ENCODE measurements around the gene RSPH3.
"Not testable (repeated sequence)": the region's sequence is repeated elsewhere in the genome, so short reads cannot be mapped to it uniquely, and the experiment has no call there.

RSPH3 gene

GRCh38 chr6:158999666-159000403 is at the start of gene RSPH3:
Gene RSPH3 (minus strand): TSS chr6:159000202. CDS start chr6:158999550, 652 bp downstream.
- DNase-seq: peak; percentile 96

GRCh38 chr6:159047891-159048685 is 48.1 kb upstream of the RSPH3 start:
- no peak for DNase-seq

- no peak for DNase-seq
Observed at GRCh38 chr6:159045801-159046200, 45.8 kb upstream of the RSPH3 start.

- DNase-seq: peak; percentile 41
Observed at GRCh38 chr6:159044899-159045727, 45.1 kb upstream of the RSPH3 start, which contains the start of gene TAGAP. Gene TAGAP (minus strand): TSS chr6:159044991. CDS start chr6:159044146, 845 bp downstream.

- no peak for DNase-seq
Observed at GRCh38 chr6:159043947-159044346, 43.9 kb upstream of the RSPH3 start.

GRCh38 chr6:159043251-159043650 is 43.2 kb upstream of the RSPH3 start:
- no peak for DNase-seq

GRCh38 chr6:159042826-159043181 is 42.8 kb upstream of the RSPH3 start:
- DNase-seq: no peak

GRCh38 chr6:159042003-159042825 is 42.2 kb upstream of the RSPH3 start:
- DNase-seq: peak; percentile 66

GRCh38 chr6:159041181-159041580 is 41.2 kb upstream of the RSPH3 start:
- no peak for DNase-seq

- no peak for DNase-seq
Observed at GRCh38 chr6:159039885-159040258, 39.9 kb upstream of the RSPH3 start.

- no peak for DNase-seq
Observed at GRCh38 chr6:159038914-159039884, 39.2 kb upstream of the RSPH3 start.

- not testable (repeated sequence) for DNase-seq
Observed at GRCh38 chr6:159038318-159038717, 38.3 kb upstream of the RSPH3 start.

GRCh38 chr6:159037756-159038290 is 37.8 kb upstream of the RSPH3 start:
- no peak for DNase-seq

- no peak for DNase-seq
Observed at GRCh38 chr6:159036673-159037072, 36.7 kb upstream of the RSPH3 start.

- DNase-seq: no peak
Observed at GRCh38 chr6:159035891-159036290, 35.9 kb upstream of the RSPH3 start.

- no peak for DNase-seq
Observed at GRCh38 chr6:159033160-159034049, 33.4 kb upstream of the RSPH3 start.

GRCh38 chr6:159031846-159032245 is 31.8 kb upstream of the RSPH3 start:
- DNase-seq: no peak

- no peak for DNase-seq
Observed at GRCh38 chr6:159030168-159030567, 30.2 kb upstream of the RSPH3 start.

- not testable (repeated sequence) for DNase-seq
Observed at GRCh38 chr6:159025224-159025623, 25.2 kb upstream of the RSPH3 start.

- no peak for DNase-seq
Observed at GRCh38 chr6:159023893-159024292, 23.9 kb upstream of the RSPH3 start.

All from NCI-H2171 (cell line).